SK-N-DZ (cell line): ENCODE results near the gene ESR1.
"Not testable (repeated sequence)": the region's sequence is repeated elsewhere in the genome, so short reads cannot be mapped to it uniquely, and the experiment has no call there.

Experiments
- DNase-seq: peaks from one replicate; pipeline ENCODE4 v3.0.0-alpha.2; 2015; ENCODE audit warnings: low spot score

ESR1 gene

DNA sequence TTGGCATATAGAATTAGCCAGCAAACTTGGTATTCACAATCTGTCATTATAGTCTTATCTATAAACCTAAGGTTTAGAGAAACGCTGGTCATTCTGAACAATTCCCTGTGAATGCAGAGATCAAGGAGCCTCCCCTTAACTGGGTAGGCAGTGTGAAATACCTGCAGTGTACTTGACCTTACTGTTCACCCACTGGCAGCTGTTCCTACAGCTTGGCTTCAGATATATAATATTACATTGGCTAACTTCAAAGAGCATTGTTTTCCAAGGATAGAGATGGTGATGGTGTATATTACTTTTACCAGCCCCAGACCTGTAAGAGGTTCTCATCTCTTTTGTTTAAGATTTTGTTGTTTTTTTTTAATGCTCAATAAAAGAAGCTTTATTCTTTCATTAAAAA, 168.3 kb downstream of the ESR1 start:
- no peak for DNase-seq

DNA sequence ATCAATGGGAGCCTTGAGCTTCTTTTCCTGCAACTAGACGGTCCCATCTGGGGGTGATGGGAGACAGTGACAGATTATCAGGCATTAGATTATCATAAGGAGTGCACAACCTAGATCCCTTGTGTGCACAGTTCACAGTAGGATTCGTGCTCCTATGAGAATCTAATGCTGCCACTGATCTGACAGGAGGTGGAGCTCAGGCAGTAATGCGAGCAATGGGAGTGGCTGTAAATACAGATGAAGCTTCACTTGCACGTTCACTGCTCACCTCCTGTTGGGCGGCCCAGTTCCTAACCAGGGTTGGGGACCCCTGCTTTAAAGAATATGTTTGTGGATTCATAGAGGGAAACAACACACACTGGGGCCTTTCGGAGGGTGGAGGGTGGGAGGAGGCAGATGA, 180.7 kb downstream of the ESR1 start:
- DNase-seq: not testable (repeated sequence)

DNA sequence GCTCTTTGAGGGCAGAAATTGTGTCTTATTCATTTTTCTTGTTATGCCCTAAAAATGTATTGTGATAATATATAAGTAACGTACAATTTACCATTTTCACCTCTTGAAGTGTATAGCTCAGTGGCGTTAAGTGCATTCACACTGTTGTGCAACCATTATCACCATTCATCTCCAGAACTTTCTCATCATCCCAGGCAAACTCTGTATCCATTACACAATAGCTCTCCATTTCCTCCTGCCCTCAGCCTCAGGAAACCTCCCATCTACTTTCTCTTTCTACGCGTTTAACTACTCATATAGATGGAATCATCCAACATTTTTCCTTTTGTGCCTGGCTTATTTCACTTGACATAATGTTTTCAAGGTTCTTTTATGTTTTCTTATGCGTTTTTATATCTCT, 184.6 kb downstream of the ESR1 start:
- DNase-seq: no peak

DNA sequence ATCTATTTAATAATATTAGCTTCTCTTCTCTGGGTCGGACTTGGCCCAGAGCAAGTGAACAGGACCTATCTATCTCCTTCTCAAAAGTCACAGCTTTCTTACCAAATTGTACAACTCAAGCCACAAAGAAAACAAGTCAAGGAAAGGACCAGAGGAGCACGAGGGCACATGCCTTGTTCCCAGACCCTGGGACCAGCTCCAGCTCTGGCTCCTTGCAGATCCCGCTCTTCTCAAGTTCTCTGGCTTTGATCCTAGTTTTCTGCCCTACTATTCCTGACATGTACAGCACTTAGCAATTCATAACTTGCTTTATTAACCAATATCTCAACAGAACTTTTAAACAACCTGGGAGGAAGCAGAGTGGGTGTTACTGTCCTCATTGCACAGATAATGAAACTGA, 185.9 kb downstream of the ESR1 start:
- DNase-seq: no peak

DNA sequence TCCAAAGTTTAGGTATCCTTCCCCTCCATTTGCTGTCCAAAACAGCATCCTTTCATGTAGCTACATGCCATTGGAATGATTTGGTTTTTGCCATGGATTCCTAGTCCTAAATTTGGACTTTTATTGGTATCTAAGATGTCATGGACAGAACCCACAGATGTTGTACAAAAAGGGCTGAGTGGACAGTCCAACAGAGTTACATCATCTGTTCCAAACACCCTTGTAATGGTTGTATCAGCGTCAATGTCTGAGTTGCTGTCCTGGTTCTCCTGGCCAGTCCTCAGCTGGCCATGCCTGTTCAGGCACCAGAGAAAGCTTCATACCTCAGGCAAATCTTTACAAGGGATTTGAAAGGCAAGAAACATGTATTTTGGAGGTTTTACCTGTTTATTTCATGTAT, 191.3 kb downstream of the ESR1 start:
- no peak for DNase-seq

DNA sequence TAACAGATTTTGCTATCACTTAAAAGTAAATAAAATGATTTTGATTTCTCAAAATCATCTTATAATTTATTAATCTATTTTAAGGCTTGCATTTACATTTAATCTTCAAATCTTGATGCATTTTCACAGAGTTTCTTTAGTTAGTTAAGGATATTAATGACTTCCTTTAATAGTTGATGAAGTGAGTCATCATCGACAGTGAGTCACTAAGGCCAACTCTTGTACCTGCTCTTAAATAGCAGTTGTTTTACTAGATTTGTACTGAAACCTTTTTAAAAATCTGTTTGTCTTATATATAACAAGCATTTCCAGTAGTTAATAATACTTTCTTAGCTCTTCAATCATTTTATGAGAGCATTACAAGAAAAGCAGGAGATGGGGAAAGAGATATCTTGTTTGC, 191.7 kb downstream of the ESR1 start:
- DNase-seq: no peak

DNA sequence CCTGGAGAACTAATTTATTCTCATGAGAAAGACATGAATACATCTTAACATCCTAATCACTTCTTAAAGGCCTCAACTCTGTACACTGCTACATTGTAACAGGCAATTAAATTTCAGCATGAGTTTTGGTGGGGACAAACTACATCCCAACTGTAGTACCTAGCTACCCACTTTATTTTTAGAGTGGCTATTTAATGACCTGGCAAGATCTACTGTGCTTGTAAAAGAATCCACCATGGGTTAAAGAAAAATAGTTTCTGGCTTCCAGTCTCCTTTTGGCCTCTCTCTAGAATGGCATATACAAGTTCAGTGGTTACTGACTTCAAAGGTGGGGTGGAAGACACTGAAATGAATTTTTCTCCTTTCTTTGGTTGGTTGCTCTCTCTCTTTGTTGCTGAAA, 193.9 kb downstream of the ESR1 start:
- no peak for DNase-seq

DNA sequence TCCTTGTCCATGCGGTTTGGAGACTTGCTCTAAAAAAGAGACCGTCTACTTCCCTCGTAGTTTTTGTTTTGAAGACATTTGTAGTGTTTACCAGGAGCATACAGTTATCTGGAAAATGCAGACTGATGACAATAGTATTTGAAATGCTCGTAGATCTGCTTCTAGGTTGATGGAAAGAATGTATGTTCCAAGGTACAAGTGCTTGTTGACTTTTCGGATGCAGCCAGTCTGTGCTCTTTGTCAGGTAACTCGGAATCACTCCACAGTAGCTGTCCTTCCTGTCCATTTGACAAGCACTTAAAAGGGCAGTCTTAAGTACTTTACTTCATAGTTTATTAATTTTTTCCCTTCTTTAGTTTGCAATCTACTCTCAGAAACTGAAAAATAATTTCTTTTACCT, 194.8 kb downstream of the ESR1 start:
- no peak for DNase-seq

DNA sequence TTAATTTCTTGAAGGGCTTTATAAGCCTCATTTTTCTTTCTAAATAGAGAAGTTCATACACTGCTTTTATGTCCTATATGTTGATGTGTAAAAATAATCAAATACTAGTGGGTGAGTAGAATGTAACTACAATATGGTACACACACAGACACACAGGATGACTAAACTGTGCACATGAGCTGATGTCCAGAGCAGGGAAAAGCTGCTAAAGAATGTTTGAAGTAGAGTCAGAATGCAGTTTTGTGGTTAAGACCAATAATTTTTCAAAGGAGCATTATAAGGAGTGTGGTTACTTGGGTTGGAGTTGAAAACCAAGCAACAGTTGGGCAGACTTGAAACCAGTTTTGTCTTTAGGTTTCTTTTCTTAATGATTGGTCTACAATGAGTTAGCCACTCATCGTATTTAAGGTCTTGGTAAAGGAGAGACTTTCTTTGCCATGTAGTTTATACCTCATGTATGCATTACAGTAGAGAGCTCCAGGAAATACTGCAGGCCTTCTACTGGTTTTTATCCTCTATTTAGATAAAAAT, 196.6 kb downstream of the ESR1 start:
- DNase-seq: no peak

DNA sequence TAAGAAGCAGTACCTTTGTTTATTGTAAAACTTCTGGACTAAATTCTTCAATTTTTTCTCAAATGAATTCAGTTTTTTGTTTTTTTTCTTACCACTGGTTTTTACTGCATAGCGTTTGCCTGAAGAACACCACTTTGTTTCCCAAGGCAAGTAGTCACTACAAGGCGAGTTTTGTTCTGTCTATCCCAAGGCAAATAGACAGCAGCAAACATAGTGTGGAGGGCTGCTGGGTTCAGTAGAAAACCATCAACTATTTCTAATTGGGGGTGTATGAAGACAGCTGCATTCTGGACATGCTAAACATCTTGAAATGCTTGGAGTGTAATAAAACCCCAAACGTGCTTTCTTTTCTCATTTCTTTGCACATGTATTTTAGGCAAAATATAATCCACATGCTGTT, 197.4 kb downstream of the ESR1 start:
- DNase-seq: no peak

DNA sequence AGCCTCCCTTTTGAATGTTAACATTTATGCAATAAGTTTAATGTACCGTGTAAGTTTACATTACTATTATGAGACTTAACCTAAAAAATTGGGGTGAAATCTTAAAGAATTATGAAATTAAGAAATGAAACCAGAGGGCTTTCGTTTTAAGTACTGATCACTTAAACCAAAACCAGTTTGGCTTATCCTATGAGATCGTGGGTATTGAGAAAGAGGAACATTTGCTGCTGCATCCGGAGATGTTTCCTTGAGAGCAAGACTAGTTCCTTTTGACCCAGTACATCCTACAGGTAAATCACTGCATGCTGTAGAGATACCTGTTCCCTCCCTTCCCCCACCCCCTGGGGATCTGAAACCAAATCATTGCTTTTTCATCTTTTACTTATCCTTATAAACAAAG, 201.3 kb downstream of the ESR1 start:
- no peak for DNase-seq

DNA sequence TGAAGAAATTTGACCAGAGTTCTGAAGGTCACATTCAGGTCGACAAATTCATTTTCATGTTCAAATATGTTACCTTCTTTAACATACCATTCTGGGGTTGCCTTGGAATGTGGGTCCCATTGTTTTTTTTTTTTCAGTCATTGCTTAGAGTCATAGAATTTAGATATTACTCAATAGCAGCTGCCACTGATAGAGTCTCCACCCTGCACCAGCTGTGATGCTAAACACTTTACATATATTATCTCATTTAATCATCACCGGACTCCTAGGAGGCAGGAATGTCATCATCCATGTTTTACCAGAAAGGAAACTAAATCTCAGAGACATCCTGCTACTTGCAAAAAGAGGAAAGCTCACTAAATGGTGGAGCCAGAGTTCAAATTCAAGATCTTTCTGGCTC, 204.7 kb downstream of the ESR1 start:
- no peak for DNase-seq

DNA sequence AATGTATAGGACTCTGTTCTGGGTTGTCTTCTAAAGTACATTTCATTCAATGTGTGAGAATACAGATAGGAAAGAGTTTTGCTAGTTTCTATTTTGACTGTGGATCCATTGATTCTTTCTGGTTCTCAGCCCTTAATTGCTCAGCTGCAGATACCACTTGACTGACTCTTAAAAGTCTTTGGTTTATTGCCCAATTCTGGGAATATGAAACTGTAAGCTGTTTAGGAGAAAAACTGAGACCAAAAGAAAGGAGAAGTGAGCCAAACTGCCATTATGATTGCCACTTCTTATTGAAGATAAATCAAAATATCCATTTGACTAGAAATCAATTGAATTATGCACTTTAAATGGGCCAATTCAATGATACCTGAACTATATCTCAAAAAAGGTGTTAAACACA, 211.4 kb downstream of the ESR1 start:
- DNase-seq: no peak

DNA sequence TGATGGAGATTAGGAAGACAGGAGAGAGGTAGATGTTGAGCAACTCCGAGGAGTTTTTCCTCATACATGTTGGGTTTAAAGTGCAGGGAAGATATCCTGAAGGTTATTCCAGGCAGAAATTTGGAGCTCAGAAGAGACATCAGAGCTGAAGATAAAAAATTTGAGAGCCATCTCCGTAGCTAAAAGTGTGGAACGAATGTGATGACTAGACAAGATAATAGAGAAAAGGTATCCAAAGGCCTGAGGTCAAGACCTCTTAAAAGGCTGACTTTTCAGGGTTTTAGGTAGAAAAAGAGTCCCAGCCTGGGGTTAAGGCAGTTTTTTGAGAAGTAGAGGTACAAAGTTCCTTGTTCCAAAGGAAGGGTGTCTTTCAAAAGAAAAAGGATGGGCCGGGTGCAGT, 214.8 kb downstream of the ESR1 start:
- no peak for DNase-seq

DNA sequence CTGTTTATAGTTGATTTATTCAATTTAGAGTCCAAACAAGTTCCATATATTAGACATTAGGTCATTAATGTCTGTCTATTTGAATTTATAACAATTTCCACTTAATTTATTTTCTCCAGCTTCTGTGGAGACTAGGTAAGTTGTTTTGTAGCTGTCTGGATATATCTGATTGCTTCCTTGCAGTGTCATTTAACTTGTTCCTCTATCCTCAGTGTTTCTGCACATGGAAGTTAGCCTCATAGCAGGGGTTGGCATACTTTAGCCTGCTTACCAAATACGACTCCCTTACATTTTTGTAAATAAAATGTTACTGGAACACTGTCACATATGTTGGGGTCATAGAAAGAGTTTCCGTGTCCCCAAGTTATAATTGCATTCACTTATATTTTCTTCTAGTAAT, 216.1 kb downstream of the ESR1 start:
- DNase-seq: no peak

DNA sequence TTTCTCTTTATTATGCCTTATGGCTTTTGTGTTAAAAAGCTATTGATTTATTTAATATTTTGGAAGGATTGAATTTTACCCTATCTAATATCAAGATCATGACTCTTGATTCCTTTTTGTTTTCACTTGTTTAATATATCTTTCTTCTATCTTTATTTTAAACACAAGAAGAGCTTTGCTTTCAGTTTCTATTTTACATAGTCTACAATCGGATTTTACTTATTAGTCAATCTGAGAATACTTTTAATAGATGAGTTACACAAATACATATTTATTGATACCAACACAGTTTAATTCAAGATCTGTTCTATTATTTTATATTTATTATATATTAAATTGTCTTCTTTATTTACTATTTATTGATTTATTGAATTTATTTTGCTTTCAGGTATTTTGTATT, 218.8 kb downstream of the ESR1 start:
- no peak for DNase-seq

DNA sequence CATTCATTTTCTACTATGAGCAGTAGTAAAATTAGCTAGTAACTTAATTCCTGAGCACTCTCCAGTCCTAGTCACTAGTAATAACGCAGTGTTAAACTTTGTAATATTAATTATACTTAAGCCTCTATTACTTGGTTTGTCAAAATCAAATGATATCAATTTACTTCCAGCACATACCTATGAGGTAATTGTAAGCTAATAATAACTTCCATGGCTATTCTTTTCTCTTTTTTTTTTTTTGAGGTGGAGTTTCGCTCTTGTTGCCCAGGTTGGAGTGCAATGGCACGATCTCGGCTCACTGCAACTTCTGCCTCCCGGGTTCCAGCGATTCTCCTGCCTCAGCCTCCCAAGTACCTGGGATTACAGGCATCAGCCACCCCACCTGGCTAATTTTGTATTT, 219.3 kb downstream of the ESR1 start:
- DNase-seq: not testable (repeated sequence)

DNA sequence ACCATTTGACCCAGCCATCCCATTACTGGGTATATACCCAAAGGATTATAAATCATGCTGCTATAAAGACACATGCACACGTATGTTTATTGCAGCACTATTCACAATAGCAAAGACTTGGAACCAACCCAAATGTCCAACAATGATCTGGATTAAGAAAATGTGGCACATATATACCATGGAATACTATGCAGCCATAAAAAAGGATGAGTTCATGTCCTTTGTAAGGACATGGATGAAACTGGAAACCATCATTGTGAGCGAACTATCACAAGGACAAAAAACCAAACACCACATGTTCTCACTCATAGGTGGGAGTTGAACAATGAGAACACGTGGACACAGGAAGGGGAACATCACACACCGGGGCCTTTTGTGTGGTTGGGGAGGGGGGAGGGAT, 226.3 kb downstream of the ESR1 start:
- DNase-seq: not testable (repeated sequence)

DNA sequence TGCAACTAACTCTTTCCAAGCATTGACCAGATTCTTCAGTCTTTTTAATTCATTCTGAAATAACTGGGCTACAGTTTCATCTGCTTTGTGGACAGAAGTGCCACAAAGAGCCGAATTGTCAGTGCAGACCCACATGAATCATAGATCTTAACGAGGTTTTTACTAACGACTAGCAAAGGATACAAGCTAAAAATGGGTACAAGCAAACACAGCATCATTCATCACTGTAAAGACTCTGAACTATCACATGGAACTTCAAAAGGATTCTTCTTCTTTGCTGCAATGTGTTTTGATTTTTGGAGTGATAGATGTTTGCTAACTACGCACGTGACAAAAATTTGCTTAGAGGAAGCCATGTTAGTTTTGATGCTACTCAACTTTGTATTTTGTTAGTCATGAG, 227.1 kb downstream of the ESR1 start:
- DNase-seq: no peak

DNA sequence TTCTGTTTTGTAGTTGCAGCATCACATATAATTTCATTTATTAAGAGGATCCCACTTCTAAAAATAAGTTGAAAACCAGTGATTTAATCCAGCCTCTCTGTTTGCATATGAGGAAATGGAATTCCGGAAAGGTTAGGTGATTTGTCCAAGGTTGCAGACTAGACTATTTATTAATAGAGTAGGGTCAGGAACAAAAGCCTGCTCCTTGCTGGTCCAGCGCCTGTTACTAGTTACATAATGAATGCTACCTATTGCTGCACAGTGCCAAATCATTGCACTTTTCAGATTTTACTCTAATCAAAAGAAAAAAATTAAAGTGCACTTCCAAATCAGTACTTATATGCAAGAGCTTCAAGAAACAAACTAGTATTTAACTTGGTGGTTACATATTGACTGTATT, 238.6 kb downstream of the ESR1 start:
- DNase-seq: no peak

DNA sequence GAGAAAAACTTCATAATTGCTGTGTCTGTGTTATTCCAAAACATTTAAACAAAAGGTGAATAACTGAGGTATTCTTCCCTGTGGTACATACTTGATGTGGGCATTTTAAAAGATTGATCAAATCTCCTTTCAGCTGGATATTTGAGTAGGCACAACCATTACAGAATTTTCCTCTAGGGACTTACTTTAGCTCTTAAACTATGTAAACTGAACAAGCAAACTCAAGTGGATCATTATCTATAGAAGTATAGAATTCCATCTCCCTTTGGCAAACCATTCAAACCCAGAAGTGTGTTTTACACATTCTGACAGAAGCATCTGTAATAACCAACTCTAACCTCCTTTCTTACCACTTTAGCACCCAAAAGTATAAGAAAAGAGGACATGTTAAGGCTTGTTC, 241.4 kb downstream of the ESR1 start:
- no peak for DNase-seq

DNA sequence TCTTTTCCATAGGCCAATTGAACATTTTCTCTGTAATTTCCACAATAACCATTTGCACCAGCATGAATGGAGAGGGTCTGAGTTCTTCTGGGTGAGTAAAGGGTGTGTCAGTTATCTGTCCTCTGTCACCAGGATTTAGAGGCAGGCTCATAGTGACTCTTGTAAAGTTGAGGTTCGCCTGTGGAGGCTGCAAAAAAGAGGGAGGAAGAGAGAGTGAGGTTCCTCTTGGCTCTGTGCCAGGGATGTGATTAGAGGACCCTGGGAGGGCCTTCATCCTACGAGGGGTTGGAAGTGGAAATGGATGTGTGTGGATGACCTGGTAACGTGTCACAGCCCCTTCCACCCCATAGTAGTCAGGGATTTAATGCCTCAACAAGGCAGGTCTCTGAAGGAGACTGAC, 242.0 kb downstream of the ESR1 start:
- no peak for DNase-seq

DNA sequence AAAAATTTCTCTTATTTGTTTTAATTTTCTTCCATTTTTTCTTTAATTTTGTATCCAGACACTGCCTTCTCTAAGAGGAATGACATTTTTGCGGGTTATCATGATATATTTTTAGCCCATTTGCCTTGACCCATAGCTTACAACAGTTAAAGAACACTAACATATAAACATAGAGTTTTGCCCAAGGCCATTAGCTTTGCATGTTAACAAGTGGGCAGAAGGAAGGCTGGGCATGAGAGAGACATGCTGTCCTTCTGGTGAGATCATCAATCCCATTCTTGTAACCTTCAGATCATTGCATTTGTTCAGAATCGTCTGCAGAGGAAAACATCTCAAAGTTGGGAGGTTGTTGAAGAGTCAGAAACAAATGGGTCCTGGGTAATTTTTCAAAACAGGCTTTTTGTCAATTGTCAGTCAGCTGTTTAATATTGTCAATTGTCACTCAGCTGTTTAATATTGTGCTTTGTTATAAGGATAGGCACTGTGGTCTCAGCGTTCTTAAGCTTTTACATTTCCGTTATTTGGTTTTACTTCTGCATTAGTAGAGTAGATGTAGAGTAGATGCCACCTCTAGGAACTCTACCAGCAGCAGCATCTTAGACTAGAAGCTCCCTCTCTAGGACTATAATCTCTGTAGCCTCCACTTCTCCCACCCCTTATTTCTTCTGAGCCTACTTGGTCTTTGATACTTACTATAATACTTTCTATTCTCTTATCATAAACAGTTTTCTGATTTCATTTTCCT, 243.1 kb downstream of the ESR1 start:
- no peak for DNase-seq

DNA sequence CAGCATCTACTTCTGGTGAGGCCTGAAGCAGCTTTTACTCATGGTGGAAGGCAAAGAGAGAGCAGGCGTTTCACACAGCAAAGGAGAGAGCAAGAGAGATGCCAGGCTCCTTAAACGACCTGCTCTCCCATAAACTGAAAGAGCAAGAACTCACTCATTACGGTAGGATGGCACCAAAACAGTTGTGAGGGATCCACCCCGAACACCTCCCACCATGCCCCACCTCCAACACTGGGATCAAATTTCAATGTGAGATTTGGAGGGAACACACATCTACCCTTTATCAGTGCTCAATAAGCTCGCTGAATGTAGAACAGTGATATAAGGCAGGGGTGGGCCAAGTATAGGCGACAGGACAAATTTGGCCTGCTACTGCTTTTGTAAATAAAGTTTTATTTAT, 244.6 kb downstream of the ESR1 start:
- no peak for DNase-seq
